Brain microvascular endothelial cell (primary cell): Measurements from ENCODE around the gene MPZL2.

Experiments
- DNase-seq: peaks from one replicate; pipeline ENCODE4 v3.0.0-alpha.2; 2020
- H3K27ac ChIP-seq: fragments of 250-450 bp; sonication (Bioruptor Pico); 2 replicates; pipeline ENCODE4 v1.5.1; 2020; ENCODE audit warnings: mild to moderate bottlenecking, moderate library complexity
- H3K27me3 ChIP-seq: fragments of 250-450 bp; sonication (Bioruptor Pico); replicated peaks from 2 replicates; pipeline ENCODE4 v1.5.1; 2020; ENCODE audit warnings: mild to moderate bottlenecking
- H3K36me3 ChIP-seq: fragments of 250-450 bp; sonication (Bioruptor Pico); replicated peaks from 2 replicates; pipeline ENCODE4 v1.5.1; 2020; ENCODE audit warnings: mild to moderate bottlenecking
- H3K4me3 ChIP-seq: 2 replicates; pipeline ENCODE4 v1.5.1; 2011; ENCODE audit warnings: low read depth, mild to moderate bottlenecking, control low read depth, low read length, moderate library complexity
- in situ Hi-C: cut with HindIII; loops from 2 replicates; pipeline ENCODE4 v1.10.0; 2017; ENCODE audit warnings: low sequenced_read_pairs, low pct_ligation_motif_present
- TF ChIP-seq, protein P1 (sequence below): IDR thresholded peaks from 2 replicates; pipeline ENCODE4 v1.5.1; 2011; ENCODE audit warnings: low read depth, mild to moderate bottlenecking, moderate library complexity, low read length, control low read depth, inconsistent platforms; ENCODE audit errors: missing control alignments

Gene MPZL2

DNA sequence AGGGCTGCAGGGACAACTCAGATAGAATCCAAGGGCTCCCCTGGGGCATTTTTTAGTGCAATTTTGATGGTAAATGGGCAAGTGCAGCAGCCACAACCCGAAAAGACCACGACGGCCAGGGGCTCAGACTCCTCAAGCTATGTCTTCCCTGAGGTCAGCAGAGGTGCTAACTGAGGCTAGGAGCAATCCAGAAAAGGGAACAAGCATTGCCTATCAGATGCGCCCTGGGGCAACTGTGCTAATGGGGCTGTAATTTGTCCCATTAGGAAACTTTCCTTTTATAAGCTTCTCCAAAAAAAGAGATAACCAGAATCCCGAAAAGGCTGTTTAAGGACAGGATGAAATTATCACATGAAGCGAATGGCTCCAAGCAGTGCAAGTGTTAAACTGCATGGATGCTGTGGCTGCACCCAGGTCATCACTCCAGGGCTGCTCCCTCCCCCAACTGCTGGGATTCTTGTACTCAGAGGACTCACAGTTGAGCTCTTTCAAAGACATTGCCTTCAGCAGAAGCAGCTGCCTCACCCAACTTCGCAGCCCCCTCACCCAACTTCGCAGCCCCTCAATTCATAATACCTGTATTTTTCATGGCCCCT is 37.6 kb upstream of the MPZL2 start:
- Histone ChIP-seq H3K4me3 (no peak overlapping the region), H3K36me3 (no peaks in the 10 kb centered on the region), H3K27me3 (no peaks in the 10 kb centered on the region), H3K27ac (no peak overlapping the region)
- no peak for DNase-seq
- in situ Hi-C loops, result no loop called here
- TF ChIP-seq, protein P1, sequence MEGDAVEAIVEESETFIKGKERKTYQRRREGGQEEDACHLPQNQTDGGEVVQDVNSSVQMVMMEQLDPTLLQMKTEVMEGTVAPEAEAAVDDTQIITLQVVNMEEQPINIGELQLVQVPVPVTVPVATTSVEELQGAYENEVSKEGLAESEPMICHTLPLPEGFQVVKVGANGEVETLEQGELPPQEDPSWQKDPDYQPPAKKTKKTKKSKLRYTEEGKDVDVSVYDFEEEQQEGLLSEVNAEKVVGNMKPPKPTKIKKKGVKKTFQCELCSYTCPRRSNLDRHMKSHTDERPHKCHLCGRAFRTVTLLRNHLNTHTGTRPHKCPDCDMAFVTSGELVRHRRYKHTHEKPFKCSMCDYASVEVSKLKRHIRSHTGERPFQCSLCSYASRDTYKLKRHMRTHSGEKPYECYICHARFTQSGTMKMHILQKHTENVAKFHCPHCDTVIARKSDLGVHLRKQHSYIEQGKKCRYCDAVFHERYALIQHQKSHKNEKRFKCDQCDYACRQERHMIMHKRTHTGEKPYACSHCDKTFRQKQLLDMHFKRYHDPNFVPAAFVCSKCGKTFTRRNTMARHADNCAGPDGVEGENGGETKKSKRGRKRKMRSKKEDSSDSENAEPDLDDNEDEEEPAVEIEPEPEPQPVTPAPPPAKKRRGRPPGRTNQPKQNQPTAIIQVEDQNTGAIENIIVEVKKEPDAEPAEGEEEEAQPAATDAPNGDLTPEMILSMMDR, result no peak

DNA sequence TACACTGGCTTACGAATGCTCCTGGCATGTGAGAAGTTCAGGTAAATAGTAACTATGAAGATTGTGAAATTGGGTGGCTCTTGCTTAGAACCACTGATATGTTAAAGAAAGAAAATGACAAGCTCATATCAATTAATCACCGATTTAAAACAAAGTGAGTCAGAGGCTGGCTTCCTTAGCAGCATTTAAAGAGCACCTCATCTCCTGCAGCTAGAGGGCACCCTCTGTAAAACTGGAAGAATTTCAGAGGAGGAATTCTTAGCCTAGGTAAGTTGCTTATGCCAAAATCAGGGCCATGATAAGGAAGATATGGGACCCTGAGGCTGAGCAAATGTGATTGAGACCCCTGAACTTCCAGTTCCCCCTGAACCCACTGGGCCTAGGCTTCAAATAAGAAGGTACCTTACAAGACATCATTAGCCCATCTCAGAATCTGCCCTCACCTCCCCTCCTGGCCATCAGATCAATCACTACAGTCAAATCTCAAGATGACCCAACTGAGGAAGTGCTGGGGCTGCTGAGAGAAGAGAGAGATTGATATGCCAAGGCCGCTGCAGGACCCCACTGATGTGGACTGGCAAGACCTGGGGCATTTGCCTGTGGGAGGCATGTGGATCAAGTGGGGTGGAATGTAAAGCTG is 31.8 kb upstream of the MPZL2 start:
- DNase-seq, result peak; percentile 26
- in situ Hi-C loops, result no loop called here
- H3K36me3 ChIP-seq, result no peaks in the 10 kb centered on the region
- TF ChIP-seq, protein P1, result peak; percentile 73
- no peak overlapping the region for H3K4me3 ChIP-seq
- H3K27ac ChIP-seq, result no peak overlapping the region
- H3K27me3 ChIP-seq, result no peaks in the 10 kb centered on the region

DNA sequence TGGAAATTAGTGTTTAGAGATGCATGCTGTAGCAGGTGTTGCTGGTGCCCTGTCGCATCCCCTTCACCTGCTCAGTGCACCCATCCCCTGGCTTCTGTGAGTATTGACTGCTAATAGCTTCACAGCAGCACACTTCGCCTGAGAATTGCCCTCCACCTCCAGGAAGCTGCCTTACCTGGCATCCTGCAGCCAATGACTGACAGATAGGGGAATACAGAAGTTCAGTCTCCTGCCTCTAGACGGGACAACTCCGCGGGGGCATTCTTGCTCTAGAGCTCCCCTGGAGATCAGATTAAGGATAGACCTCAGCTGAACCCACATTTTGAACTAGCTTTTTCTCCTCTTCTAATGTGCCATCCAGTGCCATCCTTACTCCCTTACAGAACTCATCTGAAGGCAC is 31.1 kb upstream of the MPZL2 start:
- Histone ChIP-seq H3K27me3 (no peaks in the 10 kb centered on the region), H3K36me3 (no peaks in the 10 kb centered on the region), H3K27ac (no peak overlapping the region), H3K4me3 (no peak overlapping the region)
- TF ChIP-seq, protein P1, result no peak
- no peak for DNase-seq
- in situ Hi-C loops, result no loop called here

DNA sequence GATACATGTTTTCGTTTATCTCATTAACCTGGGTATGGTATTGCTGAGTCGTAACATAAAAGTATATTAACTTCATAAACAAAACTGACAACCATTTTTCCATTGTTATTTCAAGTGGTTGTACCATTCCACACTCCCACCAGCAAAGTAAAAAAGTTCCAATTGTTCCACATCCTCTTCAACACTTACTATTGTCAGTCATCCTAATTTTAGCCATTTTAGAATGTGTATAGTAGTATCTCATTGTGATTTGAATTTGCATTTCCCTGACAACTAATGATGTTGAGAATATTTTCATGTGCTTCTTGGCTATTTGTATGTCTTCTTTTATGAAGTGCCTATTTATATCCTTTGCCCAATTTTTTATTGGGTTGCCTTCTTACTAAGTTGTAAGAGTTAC is 30.0 kb upstream of the MPZL2 start:
- H3K27ac ChIP-seq, result no peak overlapping the region
- no peaks in the 10 kb centered on the region for H3K27me3 ChIP-seq
- in situ Hi-C loops, result no loop called here
- TF ChIP-seq, protein P1, result no peak
- DNase-seq, result no peak
- H3K4me3 ChIP-seq, result no peak overlapping the region
- no peaks in the 10 kb centered on the region for H3K36me3 ChIP-seq

DNA sequence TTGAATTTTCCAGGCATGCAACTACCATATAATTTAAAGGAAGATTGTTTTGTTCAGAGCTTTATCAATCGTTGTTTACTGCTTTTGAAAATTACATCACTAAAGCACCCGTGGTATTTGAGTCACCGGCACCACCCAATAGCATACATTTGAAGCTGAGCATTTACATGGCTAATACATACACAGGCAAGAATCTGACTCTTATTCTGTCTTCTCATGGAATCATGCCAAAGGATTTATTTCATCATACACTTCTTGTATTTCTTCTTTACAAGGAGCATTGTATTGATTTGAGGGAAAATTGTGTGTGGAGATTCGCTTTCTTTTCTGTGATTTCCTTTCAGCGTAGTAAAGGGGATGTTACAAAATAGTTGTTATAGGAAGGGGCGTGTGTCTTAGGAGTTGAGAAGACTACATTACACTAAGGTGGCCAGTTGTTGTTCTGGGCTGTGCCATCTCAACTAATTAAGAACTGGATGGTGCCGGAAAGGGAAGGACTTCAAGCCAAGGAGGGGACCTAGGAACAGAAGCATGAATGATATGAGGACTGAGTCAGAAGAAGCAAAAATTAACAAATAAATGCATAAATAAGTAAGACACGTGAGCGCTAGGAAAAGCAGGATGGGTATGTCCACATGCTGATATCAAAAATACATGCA is 27.5 kb upstream of the MPZL2 start:
- Histone ChIP-seq H3K27me3 (no peaks in the 10 kb centered on the region), H3K27ac (no peak overlapping the region), H3K36me3 (no peaks in the 10 kb centered on the region), H3K4me3 (no peak overlapping the region)
- in situ Hi-C loops, result no loop called here
- DNase-seq, result no peak
- TF ChIP-seq, protein P1, result no peak
